SK-N-SH (cell line): ENCODE measurements around the gene PARP8. TPM values are rescaled to one million over a fixed set of nuclear protein-coding genes. Genes with fewer than 3 reads are reported as not detected.

Experiments used
- CTCF ChIA-PET: fragments of 300-600, 350-600 bp; formaldehyde crosslinking; extraction: SDS; loops from one replicate; lab custom pipeline; 2021; lab: Yijun Ruan, JAX
- POLR2A ChIA-PET: fragments of 350-600 bp; sonication (Branson Sonifier 250); formaldehyde crosslinking; extraction: SDS; loops from one replicate; lab custom pipeline; 2020; ENCODE audit warnings: antibody characterized with exemption, inconsistent platforms; lab: Yijun Ruan, JAX
- DNase-seq: peaks from one replicate; pipeline ENCODE4 v3.0.0; 2012
- H2AFZ ChIP-seq: fragments of 200-600 bp; sonication (generic); 2 replicates; pipeline ENCODE4 v1.8.1; 2016; ENCODE audit warnings: antibody characterized with exemption, mild to moderate bottlenecking, low read depth
- H3F3A ChIP-seq: fragments of 200-600 bp; sonication (generic); replicated peaks from 2 replicates; pipeline ENCODE3; 2016; ENCODE audit warnings: antibody characterized with exemption, mild to moderate bottlenecking; ENCODE audit not compliant: insufficient read depth
- H3K27ac ChIP-seq, 2 experiments: fragments of 200-500 bp in 1 of 2; fragments of 200-600 bp in 1 of 2; sonication (Bioruptor generic) in 1 of 2; sonication (generic), shearing (Covaris generic) in 1 of 2; 2 replicates each; pipeline versions ENCODE4 v1.5.1 to v1.6.1; 2014 to 2016; ENCODE audit warnings: low read depth in 2 of 2, inconsistent platforms in 1 of 2, low read length in 1 of 2, mild to moderate bottlenecking in 1 of 2, mixed read lengths in 1 of 2
- H3K27me3 ChIP-seq: fragments of 200-600 bp; sonication (generic), shearing (Covaris generic); 2 replicates; pipeline ENCODE4 v1.6.1; 2016; ENCODE audit warnings: mixed run types; ENCODE audit not compliant: insufficient read depth
- H3K36me3 ChIP-seq, 2 experiments: fragments of 200-500 bp in 1 of 2; fragments of 200-600 bp in 1 of 2; sonication (Bioruptor generic) in 1 of 2; sonication (generic) in 1 of 2; replicated peaks in 1 of 2; 2 replicates each; pipeline versions ENCODE3 to v1.5.1; 2014 to 2016; ENCODE audit warnings: low read length in 1 of 2, mild to moderate bottlenecking in 1 of 2; ENCODE audit not compliant: insufficient read depth in 2 of 2, control insufficient read depth in 1 of 2
- H3K4me1 ChIP-seq, 2 experiments: fragments of 200-500 bp in 1 of 2; fragments of 200-600 bp in 1 of 2; sonication (Bioruptor generic) in 1 of 2; sonication (generic), shearing (Covaris generic) in 1 of 2; 2 replicates each; pipeline versions ENCODE4 v1.5.1 to v1.6.1; 2014 to 2016; ENCODE audit warnings: low read depth in 1 of 2, low read length in 1 of 2, mixed run types in 1 of 2; ENCODE audit not compliant: insufficient read depth in 2 of 2, control insufficient read depth in 1 of 2
- H3K4me2 ChIP-seq: fragments of 200-600 bp; sonication (generic), shearing (Covaris generic); 2 replicates; pipeline ENCODE4 v1.6.1; 2017; ENCODE audit warnings: mixed run types
- H3K4me3 ChIP-seq, 2 experiments: fragments of 200-500 bp in 1 of 2; fragments of 200-600 bp in 1 of 2; sonication (Bioruptor generic) in 1 of 2; sonication (generic), shearing (Covaris generic) in 1 of 2; 2 replicates each; pipeline versions ENCODE4 v1.5.1 to v1.8.1; 2014 to 2016; ENCODE audit warnings: low read depth in 2 of 2, inconsistent platforms in 1 of 2, low read length in 1 of 2, mild to moderate bottlenecking in 1 of 2, mixed read lengths in 1 of 2, moderate library complexity in 1 of 2
- H3K79me2 ChIP-seq: fragments of 200-600 bp; sonication (generic); 2 replicates; pipeline ENCODE4 v1.8.1; 2017; ENCODE audit warnings: mild to moderate bottlenecking; ENCODE audit not compliant: insufficient read depth
- H3K9ac ChIP-seq: fragments of 200-600 bp; sonication (generic); 2 replicates; pipeline ENCODE4 v1.6.1; 2017; ENCODE audit warnings: mixed run types
- H3K9me2 ChIP-seq: fragments of 200-600 bp; sonication (generic); 2 replicates; pipeline ENCODE4 v1.6.1; 2017; ENCODE audit warnings: mixed run types
- H3K9me3 ChIP-seq: fragments of 200-600 bp; sonication (generic); 2 replicates; pipeline ENCODE4 v1.6.1; 2017; ENCODE audit warnings: mixed run types, mild to moderate bottlenecking, moderate library complexity
- H4K20me1 ChIP-seq: fragments of 200-600 bp; sonication (generic); 2 replicates; pipeline ENCODE4 v1.6.1; 2017; ENCODE audit warnings: mild to moderate bottlenecking, mixed run types; ENCODE audit not compliant: insufficient read depth
- CHD2 ChIP-seq: fragments of 150-350 bp; IDR thresholded peaks from 2 replicates; pipeline ENCODE4 v1.6.1; 2018; ENCODE audit warnings: low read length; ENCODE audit not compliant: partially characterized antibody
- ELF1 ChIP-seq: IDR thresholded peaks from 2 replicates; pipeline ENCODE4 v1.4.0; 2012
- EZH2phosphoT487 ChIP-seq: fragments of 200-600 bp; sonication (generic); IDR thresholded peaks from 2 replicates; pipeline ENCODE4 v1.6.1; 2017; ENCODE audit warnings: low read depth, mixed run types, mild to moderate bottlenecking, antibody characterized with exemption, moderate library complexity, borderline replicate concordance
- FOXM1 ChIP-seq: IDR thresholded peaks from 2 replicates; pipeline ENCODE4 v1.4.0; 2012; ENCODE audit warnings: low read depth, mild to moderate bottlenecking
- GABPA ChIP-seq: IDR thresholded peaks from 2 replicates; pipeline ENCODE4 v1.4.0; 2012; ENCODE audit warnings: low read depth, mild to moderate bottlenecking
- GATA2 ChIP-seq: sonication (generic); formaldehyde crosslinking; IDR thresholded peaks from 2 replicates; pipeline ENCODE4 v1.5.0; 2020; ENCODE audit warnings: mild to moderate bottlenecking, missing genetic modification reagents
- MEF2A ChIP-seq: IDR thresholded peaks from 2 replicates; pipeline ENCODE4 v1.4.0; 2012; ENCODE audit warnings: low read depth, borderline replicate concordance
- MXI1 ChIP-seq: IDR thresholded peaks from 2 replicates; pipeline ENCODE4 v1.6.1; 2012; ENCODE audit warnings: mild to moderate bottlenecking, low read depth, low read length, improper control_type of control experiment
- NRF1 ChIP-seq: IDR thresholded peaks from 2 replicates; pipeline ENCODE4 v1.6.1; 2012; ENCODE audit warnings: low read depth, mild to moderate bottlenecking, low read length
- PBX3 ChIP-seq: IDR thresholded peaks from 2 replicates; pipeline ENCODE4; 2012
- POLR2AphosphoS5 ChIP-seq: IDR thresholded peaks from 2 replicates; pipeline ENCODE4 v1.6.1; 2012; ENCODE audit warnings: low read depth, low read length
- RCOR1 ChIP-seq: fragments of 150-350 bp; IDR thresholded peaks from 2 replicates; pipeline ENCODE4 v1.6.1; 2017; ENCODE audit warnings: antibody characterized with exemption, low read length
- RFX5 ChIP-seq: IDR thresholded peaks from 2 replicates; pipeline ENCODE4 v1.6.1; 2012; ENCODE audit warnings: mild to moderate bottlenecking, improper control_type of control experiment, low read length
- RXRA ChIP-seq: IDR thresholded peaks from 2 replicates; pipeline ENCODE4 v1.4.0; 2012; ENCODE audit warnings: low read depth, mild to moderate bottlenecking, borderline replicate concordance
- SMC3 ChIP-seq: IDR thresholded peaks from 2 replicates; pipeline ENCODE4 v1.6.1; 2012; ENCODE audit warnings: low read depth, low read length, improper control_type of control experiment
- TAF1 ChIP-seq: IDR thresholded peaks from 2 replicates; pipeline ENCODE4 v1.6.1; 2012; ENCODE audit warnings: low read depth, mild to moderate bottlenecking, low read length, moderate library complexity, borderline replicate concordance
- TCF12 ChIP-seq: IDR thresholded peaks from 2 replicates; pipeline ENCODE4 v1.4.0; 2012
- TEAD4 ChIP-seq: IDR thresholded peaks from 2 replicates; pipeline ENCODE4 v1.4.0; 2012; ENCODE audit warnings: mild to moderate bottlenecking, borderline replicate concordance; ENCODE audit not compliant: insufficient read depth
- USF2 ChIP-seq: fragments of 150-350 bp; IDR thresholded peaks from 2 replicates; pipeline ENCODE4 v1.6.1; 2017; ENCODE audit warnings: antibody characterized with exemption, low read length, low read depth, borderline replicate concordance
- YY1 ChIP-seq: IDR thresholded peaks from 2 replicates; pipeline ENCODE4 v1.4.0; 2012; ENCODE audit warnings: low read depth, mild to moderate bottlenecking
- WGBS: methylation state at CpG from one replicate; pipeline ENCODE4 v1.1.6; 2017; ENCODE audit warnings: low lambda C conversion rate; 5-methylcytosine and 5-hydroxymethylcytosine counted together
- polyA plus RNA-seq, 3 experiments: library from polyadenylated mRNA; depleted of rRNA; stranded (reverse); fragments of >200 nt; gene quantifications; 2 replicates each; pipeline ENCODE4 v1.2.3, GENCODE V29; 2012
- TF ChIP-seq, protein P1 (sequence below): fragments of 150-350 bp; IDR thresholded peaks from 2 replicates; pipeline ENCODE4 v1.6.1; 2016; ENCODE audit warnings: mild to moderate bottlenecking, low read depth, low read length

PARP8 gene
- polyA plus RNA-seq, 1 of the 3 experiments (the other 2 are of a cell fraction) = 6.2 TPM

DNA sequence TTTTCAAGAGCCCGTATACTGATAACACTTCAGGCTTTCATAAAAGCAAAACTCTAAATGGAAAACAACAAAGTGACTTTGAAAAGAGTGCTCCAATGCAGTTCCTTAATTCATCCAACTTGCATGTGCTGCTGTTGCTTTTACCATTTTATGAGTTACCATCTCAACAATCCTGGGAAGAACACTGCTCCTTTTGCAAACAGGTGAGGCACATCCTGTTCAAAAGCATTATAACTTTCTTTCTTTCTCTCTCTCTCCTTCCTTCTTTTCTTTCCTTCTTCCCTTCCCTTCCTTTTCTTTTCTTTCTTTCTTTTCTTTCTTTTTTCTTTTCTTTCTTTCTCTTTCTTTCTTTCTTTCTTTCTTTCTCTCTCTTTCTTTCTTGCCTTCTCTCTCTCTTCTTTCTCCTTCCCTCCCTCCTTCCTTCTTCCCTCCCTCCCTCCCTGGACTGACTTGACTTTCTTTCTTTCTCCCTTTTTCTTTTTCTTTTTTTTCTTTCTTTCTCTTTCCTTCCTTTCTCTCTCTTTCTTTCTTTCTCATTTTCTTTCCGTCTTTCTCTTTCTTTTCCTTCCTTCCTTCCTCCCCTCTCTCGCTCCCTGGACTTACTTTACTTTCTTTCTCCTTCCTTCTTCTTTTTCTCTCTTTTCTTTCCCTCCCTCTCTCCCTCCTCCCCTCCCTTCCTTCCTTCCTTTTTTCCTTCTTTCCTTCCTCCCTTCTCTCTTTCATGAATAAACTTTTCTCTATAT is 11.2 kb upstream of the PARP8 start:
- no peaks in the 10 kb centered on the region for H3K9me3 ChIP-seq
- no peak overlapping the region for H3K4me3 ChIP-seq
- 39% methylated on average over 3 of the region's 3 CpGs for WGBS
- ChIA-PET POLR2A (no interaction called here), CTCF (no interaction called here)
- H2AFZ ChIP-seq = no peak overlapping the region
- no peak for DNase-seq
- H3K36me3 ChIP-seq = no peaks in the 10 kb centered on the region
- no peaks in the 10 kb centered on the region for H3K79me2 ChIP-seq
- H3K4me1 ChIP-seq = no peaks in the 10 kb centered on the region
- no peak overlapping the region for H3K27ac ChIP-seq
- no peaks in the 10 kb centered on the region for H3F3A ChIP-seq
- TF ChIP-seq NRF1 (no peak), RCOR1 (no peak), EZH2phosphoT487 (no peak), ELF1 (no peak)
- TF ChIP-seq, all 33 proteins: peak for 0
- Histone ChIP-seq H3K9me2 (no peaks in the 10 kb centered on the region), H3K27me3 (no peaks in the 10 kb centered on the region), H3K4me2 (no peak overlapping the region), H3K9ac (no peak overlapping the region), H4K20me1 (no peaks in the 10 kb centered on the region)

DNA sequence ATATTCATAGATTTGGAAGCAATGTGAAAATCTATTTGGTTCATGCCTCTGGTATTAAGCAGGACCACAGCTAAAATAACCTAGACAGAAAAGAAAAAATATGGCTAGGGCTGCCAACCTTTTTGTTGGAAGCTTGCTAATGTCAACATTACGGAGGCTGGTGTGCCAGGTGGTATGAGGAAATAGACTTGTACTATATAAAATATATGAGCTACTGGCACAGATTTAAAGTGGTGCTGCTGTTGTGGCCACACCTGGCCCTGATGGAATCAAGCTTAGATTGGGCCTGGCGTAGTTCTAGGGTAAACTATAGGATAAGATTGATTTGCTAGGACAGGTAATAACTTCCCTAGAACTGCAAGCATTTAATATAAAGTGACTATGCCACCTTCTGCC is 10.6 kb upstream of the PARP8 start:
- H3K79me2 ChIP-seq = no peaks in the 10 kb centered on the region
- no peak overlapping the region for H3K27ac ChIP-seq
- no peak overlapping the region for H2AFZ ChIP-seq
- no peaks in the 10 kb centered on the region for H3K27me3 ChIP-seq
- no peaks in the 10 kb centered on the region for H3K9me3 ChIP-seq
- 55% methylated on average over 2 of the region's 2 CpGs for WGBS
- no peaks in the 10 kb centered on the region for H4K20me1 ChIP-seq
- H3K9ac ChIP-seq = no peak overlapping the region
- no peak overlapping the region for H3K4me3 ChIP-seq
- ChIA-PET CTCF (no interaction called here), POLR2A (no interaction called here)
- no peaks in the 10 kb centered on the region for H3F3A ChIP-seq
- H3K36me3 ChIP-seq = no peaks in the 10 kb centered on the region
- H3K4me2 ChIP-seq = no peak overlapping the region
- H3K9me2 ChIP-seq = no peaks in the 10 kb centered on the region
- DNase-seq = no peak
- no peaks in the 10 kb centered on the region for H3K4me1 ChIP-seq
- TF ChIP-seq TCF12 (no peak), GATA2 (CRISPR knock-in tag) (no peak), NRF1 (no peak), EZH2phosphoT487 (no peak), USF2 (no peak), FOXM1 (no peak), TEAD4 (no peak), PBX3 (no peak), MXI1 (no peak), YY1 (no peak), CHD2 (no peak), RXRA (no peak), RFX5 (no peak), SMC3 (no peak), POLR2AphosphoS5 (no peak), TAF1 (no peak), ELF1 (no peak), MEF2A (no peak), GABPA (no peak)
- TF ChIP-seq, protein P1, sequence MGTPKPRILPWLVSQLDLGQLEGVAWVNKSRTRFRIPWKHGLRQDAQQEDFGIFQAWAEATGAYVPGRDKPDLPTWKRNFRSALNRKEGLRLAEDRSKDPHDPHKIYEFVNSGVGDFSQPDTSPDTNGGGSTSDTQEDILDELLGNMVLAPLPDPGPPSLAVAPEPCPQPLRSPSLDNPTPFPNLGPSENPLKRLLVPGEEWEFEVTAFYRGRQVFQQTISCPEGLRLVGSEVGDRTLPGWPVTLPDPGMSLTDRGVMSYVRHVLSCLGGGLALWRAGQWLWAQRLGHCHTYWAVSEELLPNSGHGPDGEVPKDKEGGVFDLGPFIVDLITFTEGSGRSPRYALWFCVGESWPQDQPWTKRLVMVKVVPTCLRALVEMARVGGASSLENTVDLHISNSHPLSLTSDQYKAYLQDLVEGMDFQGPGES = no peak
